AG04449 (cell line): ENCODE data around the gene ATP9B.
"Not testable (repeated sequence)": the region's sequence is repeated elsewhere in the genome, so short reads cannot be mapped to it uniquely, and the experiment has no call there.

Experiments used
- CTCF ChIA-PET: fragments of 350-600 bp; formaldehyde crosslinking; extraction: SDS; loops from one replicate; lab custom pipeline; 2021; ENCODE audit warnings: antibody characterized with exemption; lab: Yijun Ruan, JAX
- POLR2A ChIA-PET: fragments of 400-600, 350-600 bp; formaldehyde crosslinking; extraction: SDS; loops from one replicate; lab custom pipeline; 2020; ENCODE audit warnings: antibody characterized with exemption, inconsistent platforms; lab: Yijun Ruan, JAX
- DNase-seq: peaks from one replicate; pipeline ENCODE4 v3.0.0-alpha.2; 2010; ENCODE audit warnings: low read depth, low spot score
- H3K4me3 ChIP-seq: 2 replicates; pipeline ENCODE4 v1.5.1; 2011; ENCODE audit warnings: low read depth, mild to moderate bottlenecking, control low read depth, low read length
- TF ChIP-seq, protein P1 (sequence below): IDR thresholded peaks from one replicate; pipeline ENCODE4 v1.5.1; 2011; ENCODE audit warnings: mild to moderate bottlenecking, moderate library complexity, low read length, control low read depth, inconsistent platforms; ENCODE audit not compliant: insufficient read depth; ENCODE audit errors: missing control alignments

Gene ATP9B

DNA sequence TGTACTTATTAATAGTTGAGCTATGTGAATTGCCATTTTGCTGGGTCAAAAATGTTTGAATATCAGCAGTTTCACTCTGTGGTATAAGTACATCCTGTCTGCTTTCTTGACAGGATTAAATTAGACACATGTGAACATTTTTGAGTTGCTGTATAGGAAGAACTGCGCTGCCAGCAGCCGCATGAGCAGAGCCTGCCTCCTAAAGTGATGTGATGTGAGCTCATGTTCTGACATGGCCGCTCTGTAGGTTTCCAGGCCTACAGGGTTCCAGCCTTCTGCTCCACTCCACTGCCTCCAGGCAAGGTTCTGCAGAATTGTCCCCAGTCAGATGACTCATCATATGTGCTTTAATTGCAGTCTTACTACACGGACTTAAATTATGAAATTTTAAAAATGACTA lies 206.8 kb downstream of the ATP9B start:
- DNase-seq: no peak
- H3K4me3 ChIP-seq: no peak overlapping the region
- TF ChIP-seq, protein P1, sequence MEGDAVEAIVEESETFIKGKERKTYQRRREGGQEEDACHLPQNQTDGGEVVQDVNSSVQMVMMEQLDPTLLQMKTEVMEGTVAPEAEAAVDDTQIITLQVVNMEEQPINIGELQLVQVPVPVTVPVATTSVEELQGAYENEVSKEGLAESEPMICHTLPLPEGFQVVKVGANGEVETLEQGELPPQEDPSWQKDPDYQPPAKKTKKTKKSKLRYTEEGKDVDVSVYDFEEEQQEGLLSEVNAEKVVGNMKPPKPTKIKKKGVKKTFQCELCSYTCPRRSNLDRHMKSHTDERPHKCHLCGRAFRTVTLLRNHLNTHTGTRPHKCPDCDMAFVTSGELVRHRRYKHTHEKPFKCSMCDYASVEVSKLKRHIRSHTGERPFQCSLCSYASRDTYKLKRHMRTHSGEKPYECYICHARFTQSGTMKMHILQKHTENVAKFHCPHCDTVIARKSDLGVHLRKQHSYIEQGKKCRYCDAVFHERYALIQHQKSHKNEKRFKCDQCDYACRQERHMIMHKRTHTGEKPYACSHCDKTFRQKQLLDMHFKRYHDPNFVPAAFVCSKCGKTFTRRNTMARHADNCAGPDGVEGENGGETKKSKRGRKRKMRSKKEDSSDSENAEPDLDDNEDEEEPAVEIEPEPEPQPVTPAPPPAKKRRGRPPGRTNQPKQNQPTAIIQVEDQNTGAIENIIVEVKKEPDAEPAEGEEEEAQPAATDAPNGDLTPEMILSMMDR: no peak
- POLR2A ChIA-PET: no interaction called here
- CTCF ChIA-PET: interaction anchor here (1.5 to 1.7 kb wide), 2 partner anchors 19 to 58 kb away, joined by 3 to 5 read pairs; no protein-coding TSS in a partner anchor

DNA sequence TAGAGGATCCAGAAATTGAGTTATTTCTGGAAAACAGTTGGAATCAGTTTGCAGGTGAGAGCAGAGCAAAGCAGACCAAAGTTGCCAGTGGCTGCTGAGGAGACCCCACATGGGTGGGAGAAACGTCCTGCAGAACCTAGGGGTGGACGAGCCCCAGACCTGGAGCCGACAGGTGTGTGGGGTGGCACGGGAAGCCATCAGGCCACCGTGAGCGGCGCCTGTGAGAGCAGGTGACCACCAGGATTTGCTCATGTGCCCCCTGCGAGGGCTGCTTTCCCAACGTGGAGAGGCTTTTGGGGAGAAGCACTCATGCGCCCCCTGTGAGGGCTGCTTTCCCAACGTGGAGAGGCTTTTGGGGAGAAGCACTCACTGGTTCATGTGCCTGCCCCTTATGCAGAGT lies 209.7 kb downstream of the ATP9B start:
- TF ChIP-seq, protein P1: no peak
- H3K4me3 ChIP-seq: no peak overlapping the region
- CTCF ChIA-PET: no interaction called here
- POLR2A ChIA-PET: no interaction called here
- DNase-seq: no peak

DNA sequence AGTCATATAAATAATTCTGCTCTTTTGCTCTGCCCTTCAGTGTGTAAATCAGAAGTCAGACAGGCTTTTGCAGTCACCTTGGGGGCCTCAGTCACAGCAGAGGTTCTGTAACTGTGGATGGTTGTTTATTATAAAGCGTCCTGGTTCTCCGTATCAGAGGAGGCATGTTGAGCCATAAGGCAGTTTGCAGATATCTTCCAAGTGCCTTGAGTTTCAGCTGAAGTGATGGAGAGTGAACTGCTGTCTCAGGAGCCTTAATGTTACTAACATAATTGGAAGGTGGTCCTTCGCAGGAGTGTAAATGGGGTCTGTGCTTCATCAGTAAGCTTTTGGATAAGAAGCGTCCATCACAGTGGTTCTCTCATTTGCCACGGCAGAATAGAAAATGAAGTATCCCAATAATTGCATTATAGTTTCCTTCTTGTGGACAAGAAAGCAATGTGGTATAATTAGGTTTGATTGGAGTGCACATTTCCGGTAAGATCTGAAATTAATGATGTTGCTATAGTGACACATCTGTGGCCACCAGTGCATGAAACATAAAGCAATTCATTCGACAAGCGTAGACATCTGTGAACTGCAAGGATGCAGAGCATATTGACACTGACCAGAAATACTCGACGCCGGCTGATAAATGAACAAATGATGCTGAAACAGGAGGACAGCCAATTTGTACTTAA lies 214.1 kb downstream of the ATP9B start:
- ChIA-PET CTCF (no interaction called here), POLR2A (no interaction called here)
- DNase-seq: no peak
- no peak overlapping the region for H3K4me3 ChIP-seq
- TF ChIP-seq, protein P1: no peak

DNA sequence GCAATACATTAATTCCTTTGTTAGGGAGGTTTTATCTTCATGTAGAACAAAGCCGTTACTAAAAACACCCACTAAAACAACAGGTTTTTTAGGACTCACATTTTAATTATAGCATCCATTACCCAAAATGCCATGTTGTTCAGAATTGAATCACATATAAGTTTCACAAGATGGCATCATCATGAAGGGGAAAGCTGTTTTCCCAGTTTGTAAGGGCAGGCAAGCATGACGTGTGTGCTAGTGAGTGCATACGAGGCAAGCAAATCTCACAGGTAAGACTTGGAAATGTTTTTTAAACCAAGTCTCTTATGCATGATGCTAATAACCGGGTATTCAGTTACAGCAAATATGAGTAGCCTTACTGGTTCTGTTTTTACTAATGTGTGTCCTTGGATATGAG lies 214.7 kb downstream of the ATP9B start:
- H3K4me3 ChIP-seq: no peak overlapping the region
- CTCF ChIA-PET: no interaction called here
- TF ChIP-seq, protein P1: no peak
- POLR2A ChIA-PET: no interaction called here
- DNase-seq: no peak

DNA sequence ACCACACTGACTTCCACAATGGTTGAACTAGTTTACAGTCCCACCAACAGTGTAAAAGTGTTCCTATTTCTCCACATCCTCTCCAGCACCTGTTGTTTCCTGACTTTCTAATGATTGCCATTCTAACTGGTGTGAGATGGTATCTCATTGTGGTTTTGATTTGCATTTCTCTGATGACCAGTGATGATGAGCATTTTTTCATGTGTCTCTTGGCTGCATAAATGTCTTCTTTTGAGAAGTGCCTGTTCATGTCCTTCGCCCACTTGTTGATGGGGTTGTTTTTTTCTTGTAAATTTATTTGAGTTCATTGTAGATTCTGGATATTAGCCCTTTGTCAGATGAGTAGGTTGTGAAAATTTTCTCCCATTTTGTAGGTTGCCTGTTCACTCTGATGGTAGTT lies 216.0 kb downstream of the ATP9B start:
- DNase-seq, H3K4me3 ChIP-seq, CTCF ChIA-PET, POLR2A ChIA-PET: not testable (repeated sequence)

DNA sequence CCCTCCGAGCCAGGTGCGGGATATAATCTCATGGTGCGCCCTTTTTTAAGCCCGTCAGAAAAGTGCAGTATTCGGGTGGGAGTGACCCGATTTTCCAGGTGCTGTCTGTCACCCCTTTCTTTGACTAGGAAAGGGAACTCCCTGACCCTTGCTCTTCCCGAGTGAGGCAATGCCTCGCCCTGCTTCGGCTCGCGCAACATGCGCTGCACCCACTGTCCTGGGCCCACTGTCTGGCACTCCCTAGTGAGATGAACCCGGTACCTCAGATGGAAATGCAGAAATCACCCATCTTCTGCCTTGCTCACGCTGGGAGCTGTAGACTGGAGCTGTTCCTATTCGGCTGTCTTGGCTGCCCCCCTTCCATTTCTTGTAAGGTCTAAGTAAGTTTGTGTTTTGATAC lies 221.2 kb downstream of the ATP9B start:
- CTCF ChIA-PET, POLR2A ChIA-PET, DNase-seq, H3K4me3 ChIP-seq: not testable (repeated sequence)

DNA sequence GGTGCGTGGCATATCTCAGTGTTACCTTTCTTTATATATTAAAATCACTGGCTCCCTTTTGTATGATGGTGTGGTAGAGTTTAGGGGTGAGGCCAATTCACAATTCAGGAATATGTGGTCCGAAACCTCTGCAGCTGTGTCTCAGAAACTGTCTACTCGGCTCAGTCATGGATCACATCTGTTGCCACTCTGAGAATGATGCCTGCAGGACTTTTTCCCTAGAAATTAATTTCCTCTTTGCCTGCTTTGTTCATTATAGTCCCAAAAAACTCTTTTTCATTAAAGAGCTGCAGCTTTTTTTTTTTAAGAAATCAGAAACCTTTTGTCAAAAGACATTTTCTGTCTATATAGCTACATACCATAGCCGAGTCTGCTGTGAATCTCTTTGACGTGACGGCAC lies 221.7 kb downstream of the ATP9B start:
- no peak overlapping the region for H3K4me3 ChIP-seq
- ChIA-PET CTCF (interaction anchor here (0.6 kb wide), 1 partner anchor 36 kb away, joined by 4 read pairs; no protein-coding TSS in a partner anchor), POLR2A (no interaction called here)
- TF ChIP-seq, protein P1: no peak
- DNase-seq: no peak
